GM18498 (cell line): Measurements from ENCODE around the gene KCNN4.

ENCODE experiments used
- ATAC-seq: cut with Tn5 transposase; IDR thresholded peaks from one replicate; pipeline ENCODE4 v1.9.1; 2021; ENCODE audit warnings: mild to moderate bottlenecking, moderate library complexity; ENCODE audit not compliant: unreplicated experiment

KCNN4 gene

DNA sequence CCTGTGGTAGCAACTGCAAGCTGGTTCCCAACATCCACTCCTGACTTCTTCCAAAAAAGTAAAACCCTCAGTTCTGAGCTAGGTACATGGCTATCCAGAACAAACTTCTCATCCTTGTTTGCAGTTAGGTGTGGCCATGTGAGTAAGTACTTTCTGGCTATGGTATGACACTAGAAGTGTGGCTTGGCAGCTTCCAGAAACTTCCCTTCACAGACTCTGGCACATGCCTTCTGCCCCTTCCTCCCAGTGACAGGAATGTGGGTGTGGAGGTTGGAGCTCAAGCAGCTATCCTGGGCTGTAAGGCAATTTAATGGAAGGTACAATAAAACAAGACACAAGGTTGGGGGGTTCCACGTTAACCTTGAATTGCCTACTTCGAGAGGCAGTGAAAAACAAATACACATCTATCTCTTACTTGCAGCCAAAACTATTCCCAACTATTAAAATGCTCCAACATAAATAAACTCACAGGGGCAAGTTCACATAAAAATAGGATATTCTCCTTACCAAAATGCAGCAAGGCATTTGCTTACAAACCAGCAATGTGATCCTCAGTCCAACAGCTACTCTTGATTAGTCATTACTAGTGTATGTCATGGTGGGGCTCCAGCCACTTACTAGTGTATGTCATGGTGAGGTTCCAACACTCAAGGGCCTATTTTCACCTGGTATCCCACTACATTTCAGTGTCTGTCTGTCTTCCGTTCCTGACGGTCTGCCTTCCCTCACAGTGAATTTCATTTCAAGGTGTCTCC lies 29.1 kb downstream of the KCNN4 start:
- no peak for ATAC-seq

DNA sequence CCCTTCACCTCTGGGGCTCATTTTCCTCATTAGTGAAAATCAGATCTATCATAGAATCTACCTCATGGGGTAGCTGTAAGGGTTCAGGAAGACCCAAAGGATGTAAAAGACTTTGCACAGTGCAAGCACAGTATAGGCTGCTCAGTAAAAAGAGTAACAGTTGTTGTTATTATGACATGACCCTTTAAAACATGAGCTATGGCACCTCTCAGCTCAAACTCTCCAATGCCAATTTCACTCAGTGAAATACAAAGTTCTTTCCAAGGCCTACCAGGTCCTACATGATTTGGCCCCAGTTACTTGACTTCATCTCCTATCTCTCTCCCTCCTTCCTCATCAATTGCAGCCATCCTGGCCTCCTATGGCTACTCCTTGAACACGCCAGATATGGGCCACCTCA lies 30.9 kb downstream of the KCNN4 start:
- no peak for ATAC-seq

DNA sequence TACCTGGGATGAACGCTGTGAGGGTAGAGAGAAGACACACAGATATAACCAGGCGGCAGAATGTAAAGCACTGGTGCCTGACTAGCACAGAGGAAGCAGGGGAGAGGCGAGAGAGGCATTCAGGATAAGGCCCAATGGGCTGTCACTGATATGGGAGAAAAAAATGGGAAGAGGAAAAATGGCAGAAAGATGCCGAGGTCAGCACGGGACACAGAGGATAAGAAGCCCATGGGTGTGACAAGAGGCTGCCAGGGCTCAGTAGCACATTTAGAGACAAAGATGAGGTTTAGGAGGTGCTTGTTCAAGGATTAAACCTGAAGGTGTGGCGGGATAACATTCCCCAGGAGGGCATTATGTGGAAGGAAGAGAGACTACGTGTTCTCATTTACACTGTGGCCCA lies 31.6 kb downstream of the KCNN4 start:
- no peak for ATAC-seq

DNA sequence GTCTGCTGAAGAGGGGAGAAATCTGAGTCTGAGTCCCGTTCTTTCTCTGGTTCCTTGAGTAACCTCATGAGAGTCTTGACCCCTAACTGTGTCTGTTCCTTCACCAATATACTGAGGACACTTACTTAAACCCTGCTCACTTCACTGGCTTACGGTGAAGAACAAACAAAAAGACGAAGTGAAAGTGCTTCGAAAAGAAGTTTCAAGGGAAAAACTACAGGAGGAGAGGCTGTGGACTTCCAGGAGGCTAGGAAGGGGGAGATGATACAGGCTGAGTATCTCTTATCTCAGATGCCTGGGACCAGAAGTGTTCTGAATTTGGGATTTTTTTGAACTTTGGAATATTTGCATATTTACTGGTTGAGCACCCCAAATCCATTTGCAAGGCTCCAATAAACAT lies 32.1 kb downstream of the KCNN4 start:
- ATAC-seq, result no peak

DNA sequence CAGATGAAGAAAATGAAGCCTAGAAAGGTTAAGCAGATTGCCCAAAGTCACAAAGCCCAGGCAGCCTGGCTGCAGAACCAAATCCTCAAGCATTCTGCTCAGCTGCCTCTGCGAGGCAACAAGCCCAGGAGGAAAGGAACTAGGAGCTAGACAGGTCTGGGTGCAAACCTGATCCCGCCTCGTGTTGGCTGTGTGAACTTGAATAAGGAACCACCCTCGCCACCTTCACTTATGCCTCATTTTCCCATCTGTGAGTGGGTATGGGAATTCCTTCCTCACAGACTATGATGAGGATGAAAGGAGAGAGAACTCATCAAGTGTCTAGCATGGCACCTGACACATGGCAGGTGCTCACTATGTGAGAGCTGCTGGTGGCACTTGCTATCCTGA lies 32.6 kb downstream of the KCNN4 start:
- no peak for ATAC-seq

DNA sequence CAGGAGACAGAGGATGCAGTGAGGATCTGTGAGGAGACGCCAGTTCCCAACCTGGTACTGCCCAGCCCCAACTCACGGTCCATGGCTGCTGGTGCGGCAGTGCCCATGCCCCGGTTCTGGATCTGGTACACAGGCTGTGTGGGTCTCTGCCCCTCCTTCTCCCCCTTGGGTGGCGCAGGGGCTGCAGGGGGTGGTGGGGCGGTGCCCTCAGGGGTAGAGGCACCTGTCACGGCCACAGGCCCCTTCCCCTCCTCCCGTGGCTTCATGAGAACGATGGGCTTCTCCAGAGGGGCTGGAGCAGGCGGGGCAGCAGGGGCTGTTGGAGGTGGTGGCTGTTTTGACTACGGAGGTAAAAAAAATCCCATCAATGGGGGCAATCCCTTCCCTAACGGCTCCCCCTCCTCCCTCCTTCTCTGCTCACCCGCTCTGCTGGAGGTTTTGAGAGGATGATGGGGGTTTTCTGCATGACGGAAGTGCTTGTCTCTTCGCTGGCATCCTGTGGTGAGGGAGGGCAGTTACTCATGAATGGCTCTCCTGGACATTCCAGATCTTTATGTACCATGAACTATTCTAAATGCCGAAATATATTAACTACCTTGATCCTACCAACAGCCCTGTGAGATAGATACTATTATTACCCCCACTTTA lies 33.1 kb downstream of the KCNN4 start:
- ATAC-seq, result no peak

DNA sequence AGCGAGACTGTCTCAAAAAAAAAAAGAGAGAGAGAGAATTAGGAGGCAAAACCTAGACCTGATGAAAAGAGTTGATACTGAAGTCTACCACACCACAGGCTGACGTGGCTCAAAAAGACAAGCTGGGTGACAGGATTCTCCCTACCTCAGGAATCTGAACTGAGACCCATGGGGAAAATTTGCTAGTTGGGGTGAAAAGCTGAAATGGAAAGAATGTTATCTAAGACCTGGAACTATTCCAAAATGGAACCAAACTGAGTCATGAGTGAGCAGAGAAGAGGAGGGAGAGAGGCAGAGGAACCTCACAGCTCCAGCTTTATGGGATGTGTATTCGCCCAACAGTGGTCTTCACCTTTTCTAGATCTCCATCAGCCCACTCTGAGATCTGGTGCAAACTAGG lies 37.7 kb downstream of the KCNN4 start:
- no peak for ATAC-seq

DNA sequence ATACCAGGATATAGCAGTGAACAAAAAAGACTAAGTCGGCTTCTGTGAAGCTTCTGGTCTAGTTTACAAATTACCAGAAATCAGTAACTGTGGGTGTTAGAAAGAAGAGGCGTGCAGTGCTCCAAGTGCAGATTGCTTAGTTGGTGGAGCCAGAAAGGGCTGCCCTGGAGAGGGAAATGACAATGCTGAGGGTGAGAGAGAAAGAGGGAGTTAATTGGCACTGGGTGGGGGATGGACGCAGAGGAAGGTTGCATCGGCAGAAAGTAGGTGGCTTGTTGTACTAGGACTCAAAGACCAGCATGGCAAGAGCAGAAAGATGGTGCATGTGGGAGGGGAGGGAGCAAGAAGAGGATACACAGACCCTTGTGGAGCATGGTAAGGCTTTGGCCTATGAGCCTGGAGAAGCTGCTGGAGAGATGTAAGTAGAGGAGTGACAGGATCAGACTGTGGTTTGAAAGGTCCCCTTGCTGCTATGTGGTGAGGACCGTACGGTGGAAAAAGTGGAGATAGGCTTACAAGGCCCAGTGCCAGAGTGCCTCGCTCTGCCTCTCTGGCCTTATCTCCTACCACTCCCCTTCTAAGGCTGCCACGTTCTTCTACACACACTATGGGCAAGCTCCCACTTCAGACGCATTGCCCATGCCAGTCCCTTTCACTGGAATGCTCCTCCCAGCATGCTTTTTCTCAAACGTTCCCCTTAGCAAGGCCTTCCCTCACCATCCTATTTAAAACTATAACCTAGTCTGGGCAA lies 39.5 kb downstream of the KCNN4 start:
- no peak for ATAC-seq

DNA sequence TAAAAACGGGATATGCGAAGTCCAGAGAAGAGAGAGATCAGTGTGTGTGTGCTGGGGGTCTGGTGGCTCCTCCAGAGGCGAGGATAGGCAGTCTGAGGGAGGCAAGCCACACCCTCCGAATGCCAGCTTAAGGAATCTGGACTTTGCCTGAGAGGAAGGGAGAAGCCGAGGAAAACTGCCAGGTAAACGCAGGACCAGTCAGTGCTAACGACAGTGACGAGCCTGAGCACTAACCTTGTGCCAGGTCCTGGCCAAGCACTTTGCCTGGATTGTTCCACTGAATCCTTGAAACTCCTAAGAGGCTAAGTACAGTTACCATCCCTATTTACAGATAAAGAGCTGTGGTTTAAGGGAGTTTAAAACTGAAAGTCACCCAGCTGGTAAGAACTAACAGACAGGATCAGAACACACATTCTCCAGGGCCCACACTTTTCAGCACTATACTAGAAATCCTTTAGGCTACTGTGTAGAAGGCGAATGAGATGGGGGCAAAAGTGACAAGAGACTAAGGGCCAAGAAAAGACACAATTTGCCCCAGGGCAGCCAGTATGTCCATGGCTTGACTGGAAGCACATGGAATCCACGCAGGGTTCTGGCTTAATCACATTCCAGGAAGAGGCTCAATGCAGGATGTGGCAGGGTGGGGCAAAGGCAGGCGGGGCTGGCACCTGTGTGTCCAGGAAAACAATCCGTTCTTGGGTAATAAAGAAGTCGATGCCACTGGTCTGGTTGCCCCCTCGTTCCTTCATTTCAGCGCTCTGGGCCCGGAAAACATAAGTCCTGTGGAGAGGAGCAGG lies 41.1 kb downstream of the KCNN4 start:
- ATAC-seq, result no peak

DNA sequence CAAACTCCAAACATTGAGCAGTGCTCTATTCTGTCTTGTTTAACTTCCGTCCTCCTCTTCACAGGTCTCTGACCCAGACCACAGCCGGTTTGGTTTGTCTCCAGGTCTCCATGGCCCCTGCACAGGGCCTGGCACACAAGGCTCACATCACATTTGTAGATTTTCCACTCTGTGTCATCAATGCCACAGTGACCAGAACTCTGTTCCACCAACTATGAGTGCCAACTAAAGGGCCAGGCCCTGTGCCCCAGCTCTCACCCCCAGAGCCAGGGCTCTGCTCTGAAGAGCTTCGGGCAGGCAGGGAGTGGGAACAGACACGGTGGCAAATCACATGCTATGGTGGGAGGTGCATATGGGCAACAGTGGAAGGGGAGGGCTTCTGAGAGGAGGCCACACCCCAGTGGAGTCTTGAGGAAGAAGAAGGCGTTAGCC lies 42.0 kb downstream of the KCNN4 start:
- ATAC-seq, result no peak

DNA sequence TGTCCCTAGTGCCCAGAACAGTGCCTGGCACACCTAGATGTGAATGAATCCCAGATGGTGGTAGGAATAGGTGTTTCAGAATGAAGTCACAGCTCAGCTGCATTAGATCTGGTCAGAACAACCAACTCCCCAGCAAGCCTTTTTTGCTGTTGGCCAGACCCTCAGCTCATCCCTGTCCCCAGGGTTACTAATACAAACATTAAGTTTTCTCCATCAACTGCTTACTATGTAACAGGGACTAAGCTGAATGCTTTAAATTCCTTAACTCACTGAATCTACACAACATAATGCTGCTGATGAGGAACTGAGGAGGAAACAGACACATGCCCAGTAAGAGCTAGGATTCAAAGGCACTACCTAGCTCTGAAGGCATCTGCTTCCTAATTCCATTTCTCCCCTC lies 44.8 kb downstream of the KCNN4 start:
- ATAC-seq, result no peak

DNA sequence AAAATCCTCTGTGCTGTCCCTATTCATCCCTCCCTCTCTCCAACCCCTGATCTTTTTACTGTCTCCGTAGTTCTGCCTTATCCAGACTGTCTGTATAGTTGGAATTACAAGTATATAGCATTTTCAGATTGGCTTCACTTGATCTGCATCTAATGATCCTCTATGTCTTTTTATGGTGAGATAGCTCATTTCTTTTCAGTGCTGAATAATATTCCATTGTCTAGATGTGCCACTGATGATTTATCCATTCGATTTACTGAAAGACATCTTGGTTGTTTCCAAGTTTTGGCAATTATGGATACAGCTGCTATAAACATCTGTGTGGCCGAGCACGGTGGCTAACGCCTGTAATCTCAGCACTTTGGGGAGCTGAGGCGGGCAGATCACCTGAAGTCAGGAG lies 45.8 kb downstream of the KCNN4 start:
- ATAC-seq, result no peak

DNA sequence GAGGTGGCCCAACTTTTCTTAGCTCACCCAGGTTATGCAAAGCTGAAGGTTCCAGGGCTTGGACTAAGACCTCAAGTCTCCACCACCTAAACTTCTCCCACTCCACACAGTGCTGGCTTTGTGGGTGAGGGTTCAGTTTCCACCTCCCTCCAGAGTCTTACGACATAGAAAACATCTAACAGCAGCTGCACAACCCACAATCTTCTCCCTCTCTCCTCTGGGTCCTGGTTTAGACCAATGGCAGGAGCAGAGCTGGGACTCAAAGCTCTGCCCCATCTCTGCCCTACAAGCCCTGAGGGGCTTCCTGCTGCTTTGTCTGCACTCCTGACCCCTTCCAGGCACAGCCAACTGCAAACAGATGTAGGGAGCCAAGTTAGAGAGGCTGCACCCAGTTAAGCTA lies 48.9 kb downstream of the KCNN4 start:
- no peak for ATAC-seq

DNA sequence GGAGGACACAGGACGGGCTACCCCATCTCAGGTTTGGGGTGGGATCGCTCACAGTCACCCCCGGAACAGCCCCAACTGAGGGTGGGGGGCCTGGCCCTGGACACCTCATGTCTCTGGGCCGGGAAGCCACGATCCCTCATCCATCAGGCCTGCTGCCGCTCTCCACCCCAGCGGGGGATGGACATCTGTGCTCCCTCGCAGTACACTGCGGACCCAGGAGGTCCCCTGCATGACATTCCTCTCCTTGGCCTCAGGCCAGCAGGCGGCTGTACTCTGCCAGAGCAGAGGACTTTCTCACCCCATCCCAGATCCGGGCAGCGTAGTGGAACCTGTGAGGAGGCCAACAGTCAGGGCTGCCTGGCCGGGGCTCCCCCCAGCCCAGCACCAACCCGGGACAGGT lies 49.4 kb downstream of the KCNN4 start:
- ATAC-seq, result no peak

DNA sequence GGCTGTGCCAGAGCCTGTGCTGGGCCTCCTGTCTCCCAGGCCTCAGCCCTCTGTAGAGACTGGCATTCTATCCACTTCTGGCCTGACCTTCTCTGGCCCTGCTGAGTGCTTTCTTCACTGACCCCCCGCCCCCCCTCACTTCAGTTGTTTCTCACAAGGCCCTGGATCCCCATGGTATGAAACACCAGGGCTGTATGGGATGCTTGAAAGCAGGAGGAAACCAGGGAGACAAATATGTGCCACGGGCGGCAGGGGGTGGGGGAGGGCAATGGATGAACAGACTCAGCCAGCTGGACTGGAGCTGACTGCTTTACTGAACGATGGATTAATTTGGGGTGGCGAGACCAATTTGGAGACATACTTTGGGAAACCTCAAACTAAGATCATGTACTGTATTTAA lies 50.9 kb downstream of the KCNN4 start:
- no peak for ATAC-seq

DNA sequence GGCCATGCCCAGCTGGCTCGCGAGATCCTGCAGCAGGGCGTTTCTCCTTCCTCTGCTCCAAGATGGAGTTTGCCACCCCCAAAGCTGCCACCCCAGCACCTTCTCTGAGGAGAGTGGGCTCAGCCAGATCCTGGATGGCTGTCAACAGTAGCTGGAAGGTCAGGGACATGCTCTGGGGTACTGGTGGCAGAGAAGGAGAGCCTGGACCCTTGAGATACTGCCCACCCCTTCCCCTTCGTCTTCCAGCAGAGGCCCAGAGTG lies 53.2 kb downstream of the KCNN4 start:
- no peak for ATAC-seq

DNA sequence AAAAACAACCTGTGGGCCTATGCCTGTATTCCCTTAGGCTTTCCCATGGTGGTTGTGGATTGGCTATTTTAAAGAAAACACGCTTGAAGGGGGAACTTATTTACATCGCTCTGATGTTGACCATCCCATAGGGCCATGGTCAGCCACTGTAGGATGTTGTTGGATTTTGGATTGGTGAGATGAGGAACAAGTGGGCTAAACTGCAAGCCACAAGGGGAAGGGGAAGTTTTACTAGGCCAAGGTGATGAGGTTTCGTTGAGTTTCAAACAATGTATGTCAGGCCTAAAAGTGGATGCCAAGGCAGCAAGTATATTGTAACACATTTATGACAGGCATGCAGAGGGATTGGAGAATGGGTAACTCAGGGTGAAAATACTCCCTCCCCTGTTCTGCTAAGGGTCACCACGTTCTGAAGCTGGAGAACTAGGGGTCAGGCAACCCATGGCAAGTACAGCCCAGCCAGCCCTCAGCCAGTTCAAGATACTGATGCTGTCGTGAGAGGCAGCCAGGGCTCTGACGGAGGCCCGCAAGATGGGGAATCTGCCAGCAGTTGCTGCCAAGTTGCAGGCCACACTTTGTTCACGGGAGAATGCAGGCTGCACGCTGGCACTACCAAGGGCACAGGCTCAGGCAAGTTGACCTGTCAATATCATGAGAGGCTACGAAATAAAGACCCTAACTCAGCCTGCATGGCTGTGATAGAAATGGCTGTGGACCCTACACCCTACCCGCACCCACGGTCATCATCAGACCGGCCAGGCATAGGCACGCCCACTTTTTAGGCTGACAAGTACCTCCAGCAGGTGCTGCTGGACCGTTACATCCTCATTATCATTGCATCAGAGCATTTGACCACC lies 53.8 kb downstream of the KCNN4 start:
- no peak for ATAC-seq

DNA sequence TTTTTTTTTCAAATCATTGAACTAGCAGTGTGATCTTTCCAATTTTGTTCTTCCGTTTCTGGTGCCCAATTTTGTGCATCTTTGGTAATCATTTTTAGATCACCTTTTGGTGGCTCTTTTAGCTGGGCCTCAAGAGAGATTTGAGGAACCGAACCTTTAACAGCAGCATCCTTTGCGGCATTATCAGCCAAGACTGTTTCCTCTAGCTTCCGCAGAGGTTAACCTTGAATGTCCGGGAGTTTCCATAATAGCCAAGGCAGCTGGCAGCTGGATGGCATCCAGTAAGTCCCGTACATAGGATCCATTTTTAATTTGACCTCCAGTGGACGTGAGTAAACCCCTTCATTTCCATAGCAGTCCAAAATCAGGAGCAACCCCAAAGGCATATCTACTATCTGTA lies 55.3 kb downstream of the KCNN4 start:
- ATAC-seq, result no peak

DNA sequence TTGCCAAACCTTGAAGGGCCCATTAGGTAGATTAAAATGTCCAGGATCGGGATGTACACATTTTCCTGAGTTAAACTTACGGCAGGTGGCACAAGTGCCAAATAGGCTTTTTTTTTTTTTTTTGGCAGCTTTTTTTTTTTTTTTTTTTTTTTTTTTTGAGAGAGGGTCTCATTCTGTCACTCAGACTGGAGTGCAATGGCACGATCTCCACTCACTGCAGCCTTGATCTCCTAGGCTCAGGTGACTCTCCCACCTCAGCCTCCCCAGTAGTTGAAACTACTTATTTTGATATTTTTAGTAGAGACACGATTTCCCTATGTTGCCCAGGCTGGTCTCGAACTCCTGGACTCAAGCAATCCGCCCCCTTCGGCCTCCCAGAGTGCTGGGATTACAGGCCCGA lies 55.9 kb downstream of the KCNN4 start:
- no peak for ATAC-seq

DNA sequence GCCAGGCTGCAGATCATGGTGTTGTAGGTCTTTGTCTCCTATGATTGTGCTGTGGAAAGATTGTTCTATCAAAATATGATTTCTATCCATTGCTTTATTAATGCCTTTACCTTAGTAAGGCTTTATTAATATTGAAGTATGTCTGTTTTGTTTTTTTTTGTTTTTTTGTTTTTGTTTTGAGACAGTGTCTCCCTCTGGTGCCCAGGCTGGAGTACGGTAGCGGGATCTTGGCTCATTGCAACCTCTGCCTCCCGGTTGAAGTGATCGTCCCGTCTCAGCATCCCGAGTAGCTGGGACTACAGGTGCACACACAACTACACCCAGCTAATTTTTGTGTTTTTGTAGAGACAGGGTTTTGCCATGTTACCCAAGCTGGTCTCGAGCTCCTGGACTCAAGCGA lies 57.2 kb downstream of the KCNN4 start:
- ATAC-seq, result no peak
